CD4-positive, alpha-beta T cell treated with Interleukin-15 for 1 hour (primary cell): ENCODE measurements around the gene SART1.
"Not testable (repeated sequence)": the region's sequence is repeated elsewhere in the genome, so short reads cannot be mapped to it uniquely, and the experiment has no call there.

Experiments used
- DNase-seq: peaks from one replicate; pipeline ENCODE4 v3.0.0-alpha.2; 2020

Gene SART1

DNA sequence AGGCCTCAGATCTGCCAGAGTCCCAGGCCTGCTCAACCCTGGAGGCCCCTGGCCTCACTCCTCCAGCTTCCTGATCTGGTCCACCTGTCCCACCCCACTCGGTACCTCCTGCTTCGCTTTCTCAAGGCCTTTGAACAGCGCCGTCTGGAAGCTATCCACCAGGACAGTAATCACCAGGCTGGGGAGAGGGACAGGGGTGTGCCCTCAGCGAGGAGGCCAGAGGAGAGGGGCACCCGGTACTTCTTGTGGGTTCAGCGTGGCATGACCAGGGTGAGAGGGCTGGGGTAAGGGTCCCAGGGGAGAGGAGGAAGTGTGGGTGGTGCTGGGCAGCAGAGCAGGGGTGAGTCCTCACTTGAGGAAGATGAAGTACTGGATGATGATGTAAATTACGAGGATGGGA, 58.7 kb downstream of the SART1 start:
- no peak for DNase-seq

DNA sequence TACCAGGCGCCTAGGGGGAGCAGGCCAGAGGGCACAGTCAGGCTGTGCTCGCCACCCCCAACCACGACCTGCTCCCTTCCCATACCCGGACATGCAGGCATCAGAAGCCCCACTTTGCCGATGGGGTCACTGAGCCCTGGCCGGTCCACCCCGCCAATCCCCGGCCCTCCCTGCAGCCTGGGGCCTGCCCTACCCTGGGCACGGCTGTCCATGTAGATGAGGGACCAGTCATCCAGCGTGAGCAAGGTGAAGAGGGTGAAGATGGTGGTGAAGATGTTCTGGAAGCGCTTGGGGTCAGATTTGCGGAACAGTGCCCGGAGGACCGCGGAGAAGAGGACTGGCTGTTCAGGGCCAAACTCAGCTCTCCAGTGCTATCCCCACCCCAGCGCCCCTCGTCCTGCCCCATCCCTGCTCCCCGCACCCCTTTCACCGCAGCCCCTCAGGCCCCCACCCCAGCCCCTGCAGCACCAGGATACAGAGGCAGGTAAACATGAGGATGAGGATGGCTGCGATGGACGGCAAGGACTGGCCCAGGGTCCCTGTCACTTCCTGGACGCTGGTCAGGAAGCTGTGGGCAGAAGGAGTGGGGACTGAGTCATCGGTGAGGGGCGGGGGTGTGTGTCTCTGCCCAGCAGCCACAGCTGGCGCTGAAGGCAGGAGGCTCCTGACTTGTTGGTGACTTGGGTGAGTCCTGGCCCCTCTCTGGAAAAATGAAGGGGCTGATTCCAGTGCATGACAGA, 59.3 kb downstream of the SART1 start:
- peak; percentile 75 for DNase-seq

DNA sequence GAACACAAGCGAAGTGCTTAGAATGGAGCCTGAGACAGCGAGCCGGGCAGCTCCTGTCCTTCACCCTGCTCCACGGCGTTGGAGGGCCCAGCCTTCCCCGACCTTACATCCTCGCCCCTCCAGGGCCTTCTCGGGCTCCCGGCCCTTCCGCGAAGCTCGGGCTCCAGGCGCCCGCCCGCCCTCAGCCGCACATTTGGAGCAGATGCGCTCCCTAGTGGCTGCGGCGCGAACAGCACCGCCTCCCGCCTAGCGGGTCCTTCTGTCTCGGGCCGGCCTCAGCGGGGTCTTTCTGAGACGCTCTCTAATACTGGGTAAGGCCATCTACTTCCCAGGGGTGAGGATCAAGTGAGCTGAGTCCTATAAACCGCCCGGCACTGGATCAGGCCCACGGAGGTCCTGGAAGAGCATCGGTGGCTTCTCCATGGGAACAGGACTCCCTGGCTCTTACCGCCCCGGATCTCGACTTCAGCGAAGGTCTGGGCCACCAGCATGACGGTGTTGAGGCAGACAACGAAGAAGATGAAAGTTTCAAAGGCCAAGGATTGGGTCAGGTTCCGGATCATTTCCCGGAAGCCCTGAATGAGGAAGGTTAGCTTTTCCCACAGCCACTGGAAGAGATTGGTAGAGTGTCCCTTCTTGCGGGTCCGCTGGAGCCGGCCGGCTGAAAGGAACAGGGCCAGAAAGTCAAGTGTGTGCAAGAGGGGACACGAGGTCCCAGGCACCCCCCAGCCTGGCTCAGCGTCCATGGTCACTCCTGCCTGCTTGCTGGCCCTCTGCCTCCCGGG, 61.1 kb downstream of the SART1 start:
- DNase-seq, result peak; percentile 60

DNA sequence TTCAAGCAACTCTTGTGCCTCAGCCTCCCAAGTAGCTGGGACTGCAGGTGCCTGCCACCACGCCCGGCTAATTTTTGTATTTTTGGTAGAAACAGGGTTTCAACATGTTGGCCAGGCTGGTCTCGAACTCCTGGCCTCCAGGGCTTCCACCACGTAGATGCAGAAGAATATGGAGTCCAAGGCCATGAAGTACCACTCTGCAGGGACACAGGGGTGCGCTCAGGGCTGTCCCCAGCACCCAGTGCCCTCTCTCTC, 61.6 kb downstream of the SART1 start:
- not testable (repeated sequence) for DNase-seq

DNA sequence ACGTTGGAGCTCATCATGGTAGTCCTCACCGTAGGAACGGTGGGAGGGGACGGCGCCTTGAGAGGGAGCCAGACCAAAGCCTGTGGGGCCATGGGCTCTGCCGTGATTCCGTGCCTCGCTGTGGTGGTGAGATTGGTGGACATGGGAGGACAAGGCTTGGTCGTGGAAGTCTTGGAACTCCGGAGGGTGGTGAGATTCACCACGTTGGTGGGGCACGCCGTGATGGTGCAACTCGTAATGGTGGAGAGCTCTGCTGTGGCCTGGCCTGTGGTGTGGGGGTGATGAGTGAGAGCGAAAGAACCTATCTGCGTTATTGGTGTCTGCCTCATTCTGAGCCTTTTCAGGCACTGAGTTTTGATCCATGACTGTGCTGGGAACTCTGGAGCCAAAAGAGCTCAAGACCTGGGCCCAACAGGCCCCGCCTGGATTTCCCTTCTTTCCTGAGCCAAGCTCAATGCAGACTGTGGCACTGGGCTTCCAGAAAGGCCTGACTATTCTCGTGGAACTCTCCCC, 64.5 kb downstream of the SART1 start, which contains the start of gene CATSPER1:
CATSPER1 (minus strand) TSS at position 463 of the 513 bp plus-strand sequence; CDS start at position 363, 100 bp downstream.
- DNase-seq, result no peak
